WTC11 (cell line): Measurements from ENCODE around the gene RBFOX2. TPM values are rescaled to one million over a fixed set of nuclear protein-coding genes. Genes with fewer than 3 reads are reported as not detected.

ENCODE experiments used
- ATAC-seq: fragments of 200-7000 bp; cut with Tn5 transposase; 2 replicates; pipeline ENCODE4 v1.10.0; 2021; ENCODE audit warnings: mild to moderate bottlenecking, moderate library complexity
- CTCF ChIA-PET: fragments of 300-600 bp; sonication (Branson Sonifier 250); formaldehyde crosslinking; loops from one replicate; lab custom pipeline; 2021; ENCODE audit warnings: antibody characterized with exemption; lab: Charles Lee
- POLR2A ChIA-PET: fragments of 350-600 bp; sonication (Branson Sonifier 250); formaldehyde crosslinking; loops from one replicate; lab custom pipeline; 2021; ENCODE audit warnings: antibody characterized with exemption; lab: Charles Lee
- DNase-seq: peaks from one replicate; pipeline ENCODE4 v3.0.0; 2021; ENCODE audit warnings: low spot score
- H3K27ac Mint-ChIP-seq: 2 replicates; pipeline ENCODE4 v1.8.0; 2021; ENCODE audit warnings: mixed read lengths
- H3K27me3 Mint-ChIP-seq: 2 replicates; pipeline ENCODE4 v1.8.0; 2021; ENCODE audit warnings: low read depth, mild to moderate bottlenecking, moderate library complexity, mixed read lengths
- H3K36me3 Mint-ChIP-seq: 2 replicates; pipeline ENCODE4 v1.8.0; 2021; ENCODE audit warnings: mixed read lengths
- H3K4me1 Mint-ChIP-seq: 2 replicates; pipeline ENCODE4 v1.8.0; 2022; ENCODE audit warnings: mixed read lengths
- H3K4me3 Mint-ChIP-seq: 2 replicates; pipeline ENCODE4 v1.8.0; 2021; ENCODE audit warnings: mild to moderate bottlenecking, moderate library complexity, mixed read lengths
- H3K9me3 Mint-ChIP-seq: 2 replicates; pipeline ENCODE4 v1.8.0; 2021; ENCODE audit warnings: mixed read lengths
- CBFB ChIP-seq: sonication (generic); formaldehyde crosslinking; IDR thresholded peaks from 2 replicates; pipeline ENCODE4 v1.8.1; 2022; ENCODE audit warnings: mild to moderate bottlenecking, low read depth, missing genetic modification reagents
- E2F5 ChIP-seq: sonication (generic); formaldehyde crosslinking; IDR thresholded peaks from 2 replicates; pipeline ENCODE4 v1.8.1; 2022; ENCODE audit warnings: mild to moderate bottlenecking, moderate library complexity, missing genetic modification reagents
- ERG ChIP-seq: fragments of 250-450 bp; sonication (Bioruptor Pico); IDR thresholded peaks from 2 replicates; pipeline ENCODE4 v1.8.0; 2021; ENCODE audit warnings: mild to moderate bottlenecking
- FOXJ3 ChIP-seq: sonication (generic); formaldehyde crosslinking; IDR thresholded peaks from 2 replicates; pipeline ENCODE4 v1.9.0; 2021; ENCODE audit warnings: missing genetic modification reagents, mild to moderate bottlenecking, borderline replicate concordance
- FOXP4 ChIP-seq: sonication (generic); formaldehyde crosslinking; IDR thresholded peaks from 2 replicates; pipeline ENCODE4 v1.8.0; 2022; ENCODE audit warnings: mild to moderate bottlenecking, missing genetic modification reagents
- JAZF1 ChIP-seq: fragments of 250-450 bp; sonication (Bioruptor Pico); IDR thresholded peaks from 2 replicates; pipeline ENCODE4 v1.9.0; 2021; ENCODE audit warnings: moderate library complexity, mild to moderate bottlenecking, inconsistent platforms
- KAT7 ChIP-seq: sonication (generic); formaldehyde crosslinking; IDR thresholded peaks from 2 replicates; pipeline ENCODE4 v1.8.1; 2023; ENCODE audit warnings: missing genetic modification reagents, mild to moderate bottlenecking, borderline replicate concordance
- MXD4 ChIP-seq: fragments of 250-450 bp; sonication (Bioruptor Pico); IDR thresholded peaks from 2 replicates; pipeline ENCODE4 v1.8.0; 2021; ENCODE audit warnings: mild to moderate bottlenecking, moderate library complexity, borderline replicate concordance
- MYBL2 ChIP-seq: sonication (generic); formaldehyde crosslinking; IDR thresholded peaks from 2 replicates; pipeline ENCODE4 v1.8.1; 2023; ENCODE audit warnings: mild to moderate bottlenecking, moderate library complexity, missing genetic modification reagents
- NFE2L1 ChIP-seq: sonication (generic); formaldehyde crosslinking; IDR thresholded peaks from 2 replicates; pipeline ENCODE4 v1.8.1; 2023; ENCODE audit warnings: missing genetic modification reagents
- NFYB ChIP-seq: sonication (generic); formaldehyde crosslinking; conservative IDR thresholded peaks from 2 replicates; pipeline ENCODE4 v1.8.0; 2022; ENCODE audit warnings: low read depth, missing genetic modification reagents
- PRRX2 ChIP-seq: fragments of 250-450 bp; sonication (Bioruptor Pico); IDR thresholded peaks from 2 replicates; pipeline ENCODE4 v1.8.0; 2021; ENCODE audit warnings: mild to moderate bottlenecking
- SMAD3 ChIP-seq: sonication (generic); formaldehyde crosslinking; IDR thresholded peaks from 2 replicates; pipeline ENCODE4 v1.8.0; 2022; ENCODE audit warnings: missing genetic modification reagents, mild to moderate bottlenecking, borderline replicate concordance
- STAT6 ChIP-seq: sonication (generic); formaldehyde crosslinking; conservative IDR thresholded peaks from 2 replicates; pipeline ENCODE4 v1.8.1; 2023; ENCODE audit warnings: mild to moderate bottlenecking, low read depth, missing genetic modification reagents, moderate library complexity
- TP53 ChIP-seq: sonication (generic); formaldehyde crosslinking; IDR thresholded peaks from 2 replicates; pipeline ENCODE4 v1.8.1; 2023; ENCODE audit warnings: mild to moderate bottlenecking, missing genetic modification reagents
- ZNF532 ChIP-seq: fragments of 250-450 bp; sonication (Bioruptor Pico); IDR thresholded peaks from 2 replicates; pipeline ENCODE4 v1.9.0; 2021; ENCODE audit warnings: mild to moderate bottlenecking, borderline replicate concordance
- total RNA-seq: library from RNA; stranded (reverse); gene quantifications from 3 replicates; pipeline ENCODE4 v1.2.3, GENCODE V29; 2021

RBFOX2 gene
- total RNA-seq, 1 experiment from 2014 or later = 107 TPM

GRCh38 chr22:35812600-35812999, 216.0 kb downstream of the RBFOX2 start:
- ATAC-seq = no peak
- Mint-ChIP-seq H3K9me3 (no peaks in the 10 kb centered on the region), H3K4me3 (no peak overlapping the region), H3K36me3 (peaks cover 14% of the 10 kb centered on the region), H3K27me3 (no peaks in the 10 kb centered on the region), H3K4me1 (peaks cover 20% of the 10 kb centered on the region), H3K27ac (no peak overlapping the region)
- TF ChIP-seq PRRX2 = no peak
- no peak for TF ChIP-seq NFYB (CRISPR knock-in tag)
- no peak for TF ChIP-seq TP53 (CRISPR knock-in tag)
- TF ChIP-seq MYBL2 (CRISPR knock-in tag) = no peak
- no peak for TF ChIP-seq JAZF1 (CRISPR knock-in tag)
- no peak for TF ChIP-seq KAT7 (CRISPR knock-in tag)
- TF ChIP-seq SMAD3 (CRISPR knock-in tag) = no peak
- TF ChIP-seq ERG = no peak
- TF ChIP-seq CBFB (CRISPR knock-in tag) = no peak
- no peak for TF ChIP-seq STAT6
- no peak for TF ChIP-seq ZNF532
- TF ChIP-seq FOXP4 (CRISPR knock-in tag) = no peak
- no peak for TF ChIP-seq FOXJ3
- TF ChIP-seq E2F5 (CRISPR knock-in tag) = no peak
- no peak for TF ChIP-seq NFE2L1 (CRISPR knock-in tag)
- TF ChIP-seq MXD4 (CRISPR knock-in tag) = no peak
- CTCF ChIA-PET = no interaction called here
- POLR2A ChIA-PET = interaction anchor here (1.1 kb wide), 1 partner anchor 25 kb away, joined by 3 read pairs; no protein-coding TSS in a partner anchor
- no peak for DNase-seq
